Endothelial cell of umbilical vein (primary cell): ENCODE results near the gene THSD4.

Experiments used
- CTCF ChIP-seq, 2 donors: IDR thresholded peaks; 1 replicate in 1 of 2; 2 replicates in 1 of 2; pipeline ENCODE4 v1.5.1; 2011; ENCODE audit warnings: low read length in 2 of 2, mild to moderate bottlenecking in 2 of 2, moderate library complexity in 2 of 2, control low read depth in 1 of 2, inconsistent platforms in 1 of 2, low read depth in 1 of 2; ENCODE audit not compliant: insufficient read depth in 1 of 2; ENCODE audit errors: extremely low read depth in 1 of 2
- EZH2 ChIP-seq: IDR thresholded peaks from 2 replicates; pipeline ENCODE4 v1.6.1; 2012; ENCODE audit warnings: borderline replicate concordance, low read depth, mild to moderate bottlenecking, moderate library complexity, low read length, inconsistent platforms; ENCODE audit not compliant: severe bottlenecking
- JUN ChIP-seq: IDR thresholded peaks from 2 replicates; pipeline ENCODE4 v1.6.1; 2011; ENCODE audit warnings: borderline replicate concordance, low read depth; ENCODE audit not compliant: insufficient read length, insufficient read depth
- POLR2A ChIP-seq: IDR thresholded peaks from 2 replicates; pipeline ENCODE4 v1.6.1; 2012; ENCODE audit warnings: low read depth, mild to moderate bottlenecking, control low read depth, low read length
- POLR2AphosphoS5 ChIP-seq: IDR thresholded peaks from 2 replicates; pipeline ENCODE4 v1.6.1; 2012; ENCODE audit warnings: low read depth, mild to moderate bottlenecking, control low read depth, low read length, moderate library complexity; ENCODE audit not compliant: insufficient read depth

- TF ChIP-seq POLR2A (no peak), JUN (no peak), CTCF (IDR thresholded peaks at IDR 0.05; ENCODE audit: extremely low read depth in 1 of 2, insufficient read depth in 1 of 2, low read depth in 1 of 2, low read length in 2 of 2) (no peak), POLR2AphosphoS5 (peak; percentile 50), EZH2 (no peak)
Measured at GRCh38 chr15:71790081-71790480, 674.8 kb downstream of the THSD4 start.
